M059J (cell line): Measurements from ENCODE around the gene CA6. TPM values are rescaled to one million over a fixed set of nuclear protein-coding genes. Genes with fewer than 3 reads are reported as not detected.
"Not testable (repeated sequence)": the region's sequence is repeated elsewhere in the genome, so short reads cannot be mapped to it uniquely, and the experiment has no call there.

Experiments used
- DNase-seq: peaks from one replicate; pipeline ENCODE4 v3.0.0-alpha.2; 2012; ENCODE audit warnings: low read depth
- total RNA-seq: library from RNA; depleted of rRNA; stranded (reverse); fragments of >200 nt; shearing (Covaris generic); gene quantifications from 2 replicates; pipeline ENCODE4 v1.2.3, GENCODE V29; 2014

Gene CA6
- total RNA-seq, 1 experiment from 2014 or later: not detected

DNA sequence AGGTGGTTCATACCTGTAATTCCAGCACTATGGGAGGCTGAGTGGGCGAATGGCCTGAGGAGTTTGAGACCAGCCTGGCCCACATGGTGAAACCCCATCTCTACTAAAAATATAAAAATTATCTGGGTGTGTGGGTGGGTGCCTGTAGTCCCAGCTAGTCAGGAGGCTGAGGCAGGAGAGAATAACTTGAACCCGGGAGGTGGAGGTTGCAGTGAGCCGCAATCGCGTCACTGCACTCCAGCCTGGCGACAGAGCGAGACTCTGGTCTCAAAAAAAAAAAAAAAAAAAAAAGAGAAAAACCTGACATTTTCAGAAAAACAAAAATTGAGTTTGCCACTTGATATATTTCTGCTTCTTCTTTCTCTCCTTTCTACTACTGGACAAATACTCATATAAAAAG is 24.3 kb downstream of the CA6 start:
- no peak for DNase-seq

DNA sequence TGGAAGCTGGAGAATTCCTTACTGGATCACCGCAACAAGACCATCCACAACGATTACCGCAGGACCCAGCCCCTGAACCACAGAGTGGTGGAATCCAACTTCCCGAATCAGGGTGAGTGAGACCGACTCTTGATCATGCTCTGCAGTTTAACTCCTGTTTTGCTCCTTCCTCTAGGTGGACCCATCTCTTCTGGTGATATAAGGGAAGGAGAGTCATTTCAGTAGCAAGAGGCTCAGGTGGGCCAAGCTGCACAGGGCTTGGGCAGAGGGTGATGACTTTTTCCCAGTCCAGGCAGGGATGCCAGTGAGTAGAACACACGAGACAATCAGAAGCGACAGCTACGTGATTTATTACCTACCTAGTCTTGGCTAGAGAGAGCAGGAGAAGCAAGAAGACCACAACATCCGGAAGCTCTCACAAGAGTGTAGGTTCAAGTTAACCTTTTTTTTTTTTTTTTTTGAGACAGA is 25.2 kb downstream of the CA6 start:
- peak; percentile 46 for DNase-seq

DNA sequence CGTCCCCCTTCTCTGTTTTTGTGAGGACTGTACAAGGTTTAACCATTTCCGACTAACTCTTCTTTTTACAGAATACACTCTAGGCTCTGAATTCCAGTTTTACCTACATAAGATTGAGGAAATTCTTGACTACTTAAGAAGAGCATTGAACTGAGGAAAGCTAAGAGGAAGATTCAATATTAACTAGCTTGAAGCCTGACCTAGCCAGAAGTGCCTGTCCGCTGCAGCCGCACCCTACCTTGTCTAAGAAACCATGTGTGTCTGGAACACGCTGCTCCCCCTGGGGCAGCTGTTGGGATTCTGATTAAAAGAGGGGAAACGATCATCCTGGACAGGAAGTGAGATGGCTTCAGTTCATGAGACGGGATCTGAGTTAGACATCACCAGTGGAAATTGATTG is 28.9 kb downstream of the CA6 start:
- no peak for DNase-seq

DNA sequence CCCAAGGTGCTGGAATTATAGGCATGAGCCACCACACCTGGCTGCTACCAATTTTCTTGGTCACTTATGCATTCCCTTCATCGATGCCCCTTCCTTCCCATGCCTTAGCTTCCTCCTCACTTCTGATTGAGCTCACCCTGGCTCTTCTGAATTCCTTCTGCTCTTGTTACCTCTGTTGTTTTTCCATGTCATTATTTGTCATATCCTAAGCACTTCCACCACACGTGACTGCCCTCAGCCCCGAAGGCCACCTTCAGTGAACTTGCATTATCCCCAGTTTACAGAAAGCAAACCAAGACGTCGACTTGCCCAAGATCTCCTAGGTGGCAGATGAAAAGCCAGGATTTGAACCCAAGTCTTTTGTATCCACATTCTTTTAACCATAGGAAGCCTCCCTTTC is 30.7 kb downstream of the CA6 start:
- DNase-seq: peak; percentile 24

DNA sequence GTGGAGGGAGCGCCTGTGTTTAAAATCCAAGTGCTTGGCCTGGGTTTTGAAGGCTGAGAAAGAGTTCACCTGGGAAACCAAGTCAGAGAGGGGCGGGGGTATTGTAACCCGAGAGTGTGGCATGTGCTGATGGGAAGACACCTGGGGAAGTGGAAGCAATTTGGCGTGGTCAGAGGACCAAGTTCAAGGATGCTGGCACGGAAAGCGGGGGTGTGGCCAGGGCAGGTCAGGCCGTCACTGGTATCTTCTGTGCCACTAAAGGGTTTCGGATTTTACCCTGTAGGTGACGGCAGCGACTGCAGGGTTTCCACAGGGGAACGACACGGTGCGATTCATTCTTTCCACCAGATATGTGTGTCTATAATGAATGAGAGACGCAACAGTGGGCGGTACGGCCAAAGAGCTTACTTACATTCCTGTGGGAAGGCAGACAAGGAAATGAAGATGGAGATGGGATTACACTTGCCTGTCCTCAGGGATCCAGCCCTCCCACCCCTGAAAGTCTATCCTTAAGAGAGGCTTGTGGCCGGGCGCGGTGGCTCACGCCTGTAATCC is 31.3 kb downstream of the CA6 start:
- DNase-seq: no peak

DNA sequence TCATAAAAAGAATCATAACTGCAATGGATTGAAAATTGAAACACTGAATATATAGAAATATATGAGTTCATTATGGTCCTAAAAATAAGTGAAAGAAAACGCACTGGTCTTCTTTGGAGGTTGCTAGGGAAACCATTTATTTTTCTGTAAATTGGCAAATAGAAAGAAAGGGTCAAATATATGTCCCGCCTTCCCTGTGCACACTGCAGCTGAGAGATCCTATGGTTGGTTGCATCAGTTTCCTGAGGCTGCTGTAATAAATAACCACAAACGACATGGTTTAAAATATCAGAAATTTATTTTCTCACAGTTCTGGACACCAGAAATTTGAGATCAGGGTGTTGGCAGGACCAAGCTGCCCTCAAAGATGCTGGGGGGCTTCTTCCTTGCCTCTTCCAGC is 35.0 kb downstream of the CA6 start:
- no peak for DNase-seq

DNA sequence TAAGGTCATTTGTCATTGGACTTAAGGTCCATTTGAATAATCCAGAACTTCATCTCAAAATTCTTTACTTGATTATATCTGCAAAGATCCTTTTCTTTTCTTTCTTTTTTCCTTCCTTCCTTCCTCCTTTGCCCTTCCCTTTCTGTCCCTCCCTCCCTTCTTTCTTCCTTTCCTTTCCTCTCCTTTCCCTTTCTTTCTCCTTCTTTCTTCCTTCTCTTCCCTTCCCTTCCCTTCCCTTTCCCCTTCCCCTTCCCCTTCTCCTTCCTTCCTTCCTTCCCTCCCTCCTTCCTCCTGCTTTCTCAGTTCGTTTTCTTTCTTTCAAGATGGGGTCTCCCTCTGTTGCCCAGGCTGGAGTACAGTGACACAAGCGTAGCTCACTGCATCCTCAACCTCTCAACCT is 35.5 kb downstream of the CA6 start:
- no peak for DNase-seq

DNA sequence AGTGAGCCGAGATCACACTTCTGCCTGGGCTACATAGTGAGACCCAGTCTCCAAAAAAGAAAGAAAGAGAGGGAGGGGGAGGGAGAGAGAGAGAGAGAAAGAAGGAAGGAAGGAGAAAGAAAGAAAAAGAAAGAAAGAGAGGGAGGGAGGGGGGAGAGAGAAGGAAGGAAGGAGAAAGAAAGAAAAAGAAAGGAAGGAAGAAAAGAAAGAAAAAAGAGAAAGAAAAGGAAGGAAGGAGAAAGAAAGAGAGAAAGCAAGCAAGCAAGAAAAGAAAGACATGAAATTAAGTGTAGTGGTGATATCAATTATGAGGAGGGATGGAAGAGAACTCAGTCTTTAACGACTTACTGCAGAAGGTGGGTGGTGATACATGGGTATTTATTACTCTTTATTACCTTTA is 38.5 kb downstream of the CA6 start:
- DNase-seq: no peak

DNA sequence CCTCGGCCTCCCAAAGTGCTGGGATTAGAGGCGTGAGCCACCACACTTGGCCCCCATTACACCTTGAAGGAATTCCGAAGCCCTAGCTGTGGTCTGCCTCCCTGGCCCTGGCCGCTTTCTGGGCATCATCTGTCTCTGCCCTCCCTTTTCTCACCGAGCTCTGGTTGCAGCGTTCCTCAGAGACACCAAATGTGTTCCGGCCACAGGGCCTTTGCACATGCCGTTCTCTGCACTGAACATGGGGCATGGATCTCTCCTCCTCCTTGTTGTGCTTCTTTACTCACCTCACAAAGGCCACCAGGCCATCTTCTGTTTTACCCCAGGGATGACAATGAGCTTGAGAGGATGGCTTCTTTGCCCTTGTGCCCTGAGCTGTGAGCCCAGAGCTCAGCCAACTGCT is 39.3 kb downstream of the CA6 start:
- DNase-seq: no peak

DNA sequence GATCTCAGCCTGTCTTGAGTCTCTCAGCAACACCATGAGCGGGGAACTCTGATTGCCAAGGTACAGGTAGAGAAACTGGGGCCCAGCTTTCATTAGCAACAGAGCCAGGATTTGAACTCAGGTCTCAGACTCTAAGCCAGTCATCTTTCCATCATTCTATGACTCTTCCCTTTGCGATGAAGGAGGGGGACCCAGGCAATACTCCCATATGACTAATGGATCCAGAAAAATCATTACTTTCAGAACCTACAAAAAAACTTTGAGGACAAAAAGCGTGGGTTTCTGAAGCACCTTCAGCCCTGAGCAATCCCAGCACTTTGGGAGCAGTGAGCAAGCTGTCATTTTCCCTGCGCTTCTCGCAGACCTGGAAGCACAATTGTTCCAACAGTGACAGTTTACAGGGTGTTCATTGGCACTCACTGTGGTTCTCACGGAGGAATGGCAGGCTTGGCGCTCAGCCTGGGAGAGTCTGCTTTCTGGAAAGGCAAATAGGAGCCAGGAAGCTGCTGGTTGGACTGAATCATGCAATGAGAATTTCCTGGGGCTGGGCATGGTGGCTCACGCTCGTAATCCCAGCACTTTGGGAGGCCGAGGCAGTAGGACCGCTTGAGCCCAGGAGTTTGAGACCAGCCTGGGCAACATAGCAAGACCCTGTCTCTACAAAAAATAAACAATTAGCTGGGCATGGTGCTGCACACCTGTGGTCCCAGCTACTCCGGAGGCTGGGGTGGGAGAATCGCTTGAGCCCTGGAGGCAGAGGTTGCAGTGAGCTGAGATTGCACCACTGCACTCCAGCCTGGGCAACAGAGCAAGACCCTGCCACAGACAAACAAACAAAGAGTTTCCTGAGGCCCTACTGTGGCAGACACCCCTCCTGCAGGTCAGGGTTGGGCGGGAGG is 40.5 kb downstream of the CA6 start:
- DNase-seq: peak; percentile 99

DNA sequence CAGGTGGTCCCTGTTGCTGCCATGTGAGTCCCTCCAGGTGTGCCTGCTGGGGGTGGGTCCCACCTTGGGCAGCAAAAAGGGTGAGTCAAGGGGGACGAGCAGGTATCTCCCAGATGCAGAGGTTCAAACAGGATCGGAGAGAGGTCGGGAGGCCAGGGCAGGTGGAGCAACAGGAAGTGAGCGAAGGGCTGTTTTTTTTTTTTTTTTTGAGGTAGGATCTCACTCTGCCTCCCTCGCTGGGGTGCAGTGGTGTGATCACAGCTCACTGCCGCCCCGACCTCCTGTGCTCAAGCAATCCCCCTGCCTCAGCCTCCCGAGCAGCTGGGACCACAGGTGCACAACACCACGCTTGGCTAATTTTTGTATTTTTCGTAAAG is 41.1 kb downstream of the CA6 start:
- DNase-seq: no peak

DNA sequence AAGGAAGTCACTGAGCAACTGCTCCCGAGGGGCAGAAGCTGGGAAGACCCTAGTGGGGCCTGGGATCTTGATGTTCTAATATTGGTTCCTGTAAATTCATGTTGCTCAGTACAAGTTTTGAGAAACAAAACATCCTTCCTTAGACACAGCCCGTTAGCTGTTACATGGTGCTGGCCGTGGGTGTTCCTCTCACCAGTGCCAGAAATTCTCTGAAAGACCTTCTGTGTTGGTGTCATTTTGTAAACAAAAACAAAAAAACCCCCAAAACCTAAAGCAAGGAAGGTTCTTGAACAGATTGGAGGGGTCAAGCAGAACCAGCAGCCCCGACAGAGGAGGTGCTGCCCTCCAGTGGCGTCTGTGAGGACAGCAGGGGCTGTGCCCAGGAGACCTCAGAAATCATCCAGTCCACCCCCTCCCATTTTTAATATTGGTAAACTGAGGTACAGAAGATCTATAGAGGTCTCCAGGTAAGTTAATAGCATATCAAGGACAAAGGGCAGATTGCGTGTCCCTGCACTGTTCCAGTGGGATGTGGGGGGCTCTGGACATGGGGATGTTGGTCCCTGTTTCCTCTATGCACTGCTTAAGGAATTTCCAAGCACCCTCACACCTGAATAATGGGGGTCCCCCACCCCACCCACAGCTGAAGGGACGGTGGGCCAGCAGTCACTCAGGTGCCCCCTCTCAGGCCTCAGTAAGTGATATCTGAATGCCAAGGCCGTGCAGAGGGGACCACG is 42.4 kb downstream of the CA6 start:
- DNase-seq: peak; percentile 49

DNA sequence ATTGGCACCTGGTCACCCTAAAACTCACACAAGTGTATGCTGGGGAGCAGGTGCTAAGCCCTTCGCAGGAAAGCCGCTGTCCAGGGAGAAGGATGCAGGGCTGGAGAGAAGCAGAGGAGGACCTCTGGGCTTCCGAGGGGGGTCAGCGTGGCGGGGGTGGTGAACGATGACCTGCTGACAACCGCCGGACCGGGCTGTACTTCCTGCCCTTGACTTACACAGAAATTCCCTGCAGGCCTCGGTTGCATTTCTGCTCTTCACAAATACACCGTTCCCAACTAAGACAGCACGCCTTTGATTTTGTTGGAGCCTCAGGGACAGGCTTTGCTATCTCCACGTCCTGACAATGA is 42.9 kb downstream of the CA6 start:
- no peak for DNase-seq

DNA sequence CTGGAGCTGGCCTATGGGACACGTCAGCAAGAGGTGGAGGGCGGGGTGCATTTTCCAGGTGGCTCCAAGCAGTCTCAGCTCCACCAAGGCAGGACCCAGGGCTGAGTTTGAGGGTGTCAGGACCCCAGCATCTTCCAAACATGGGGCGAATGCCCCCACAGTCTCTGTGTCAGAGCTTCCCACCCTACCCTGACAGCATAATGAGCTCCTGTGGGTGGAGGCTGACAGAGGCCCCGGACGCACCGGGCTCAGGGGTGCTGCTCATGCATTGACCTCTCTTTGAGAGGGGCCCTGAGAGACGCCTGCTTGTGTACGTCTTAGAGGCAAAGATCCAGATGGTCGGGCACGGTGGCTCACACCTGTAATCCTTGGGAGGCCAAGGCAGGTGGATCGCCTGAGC is 43.4 kb downstream of the CA6 start:
- no peak for DNase-seq

DNA sequence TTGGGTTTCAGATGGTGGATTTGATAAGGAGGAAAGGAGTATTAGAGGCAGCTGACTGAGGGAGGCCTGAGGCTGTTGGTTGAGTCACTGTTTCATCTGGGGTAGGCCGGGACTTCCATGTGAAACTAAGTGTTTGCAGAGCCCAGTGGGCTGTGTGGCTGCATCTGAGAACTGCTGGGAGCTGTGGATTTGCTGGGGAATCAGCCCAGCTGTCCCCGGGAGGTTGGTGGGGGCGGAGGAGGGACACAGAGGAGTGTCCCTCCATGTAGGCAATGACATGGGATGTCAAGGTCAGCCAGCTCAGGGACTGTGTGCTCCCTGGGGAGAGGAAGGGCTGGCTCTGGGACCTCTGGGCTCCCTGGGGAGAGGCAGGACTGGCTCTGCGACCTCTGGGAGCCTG is 44.2 kb downstream of the CA6 start:
- peak; percentile 66 for DNase-seq

DNA sequence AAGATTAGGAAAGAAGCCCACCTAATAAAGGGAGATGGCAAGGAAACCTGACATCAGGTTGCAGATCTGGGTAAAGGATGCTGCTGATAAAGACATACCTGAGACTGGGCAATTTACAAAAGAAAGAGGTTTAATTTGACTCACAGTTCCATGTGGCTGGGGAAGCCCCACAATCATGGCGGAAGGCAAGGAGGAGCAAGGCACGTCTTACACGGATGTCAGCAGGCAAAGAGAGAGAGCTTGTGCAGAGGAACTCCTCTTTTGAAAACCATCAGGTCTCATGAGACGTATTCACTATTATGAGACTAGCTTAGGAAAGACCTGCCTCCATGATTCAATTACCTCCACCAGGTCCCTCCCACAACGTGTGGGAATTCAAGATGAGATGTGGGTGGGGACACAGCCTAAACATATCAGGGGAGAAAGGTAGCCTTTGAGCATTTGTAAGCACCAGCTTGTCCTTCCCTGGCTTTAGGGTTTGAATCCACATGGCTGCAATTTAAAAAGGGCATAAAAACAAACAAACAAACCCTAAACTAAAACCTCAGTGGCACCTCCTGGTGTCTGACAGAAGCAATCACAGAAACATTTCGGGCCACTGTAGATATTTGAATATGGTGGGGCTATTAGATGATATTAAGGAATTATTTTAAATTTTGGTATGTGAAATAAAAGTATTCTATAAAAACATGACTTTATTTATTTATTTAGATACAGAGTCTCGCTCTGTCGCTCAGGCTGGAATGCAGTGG is 47.4 kb downstream of the CA6 start:
- DNase-seq: no peak

DNA sequence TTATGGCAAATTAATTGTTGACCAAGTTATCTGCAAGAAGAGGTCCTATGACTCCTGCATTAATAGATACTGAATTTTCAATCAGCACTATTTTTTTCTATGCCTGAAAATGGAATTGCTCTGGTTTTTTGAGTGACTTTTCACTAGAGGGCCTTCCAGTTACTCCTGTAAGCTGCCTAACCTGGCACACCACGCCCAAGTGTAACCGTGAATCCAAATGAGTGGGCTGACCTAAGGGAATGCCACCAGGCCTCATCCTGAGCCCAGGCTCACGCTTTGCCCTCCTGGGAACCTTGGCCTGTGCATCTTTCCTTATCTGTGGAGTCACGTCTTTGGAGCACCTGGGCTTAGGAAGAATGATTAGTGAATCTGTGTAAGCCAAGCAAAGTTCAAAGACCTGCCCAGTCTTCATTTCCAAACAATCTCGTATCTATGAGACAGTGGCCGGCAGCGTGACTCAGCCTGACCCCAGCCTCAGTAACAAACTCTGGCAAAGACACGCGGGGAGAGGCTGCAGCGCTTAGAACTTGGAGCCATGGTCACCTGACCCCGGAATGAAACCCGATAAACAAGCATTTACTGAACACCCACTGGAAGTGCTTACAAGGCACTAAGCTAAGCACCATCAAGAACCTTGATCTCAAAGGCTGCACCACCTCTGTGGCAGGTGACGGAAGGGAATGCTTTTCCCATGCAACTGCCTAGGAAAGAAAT is 48.5 kb downstream of the CA6 start:
- not testable (repeated sequence) for DNase-seq

DNA sequence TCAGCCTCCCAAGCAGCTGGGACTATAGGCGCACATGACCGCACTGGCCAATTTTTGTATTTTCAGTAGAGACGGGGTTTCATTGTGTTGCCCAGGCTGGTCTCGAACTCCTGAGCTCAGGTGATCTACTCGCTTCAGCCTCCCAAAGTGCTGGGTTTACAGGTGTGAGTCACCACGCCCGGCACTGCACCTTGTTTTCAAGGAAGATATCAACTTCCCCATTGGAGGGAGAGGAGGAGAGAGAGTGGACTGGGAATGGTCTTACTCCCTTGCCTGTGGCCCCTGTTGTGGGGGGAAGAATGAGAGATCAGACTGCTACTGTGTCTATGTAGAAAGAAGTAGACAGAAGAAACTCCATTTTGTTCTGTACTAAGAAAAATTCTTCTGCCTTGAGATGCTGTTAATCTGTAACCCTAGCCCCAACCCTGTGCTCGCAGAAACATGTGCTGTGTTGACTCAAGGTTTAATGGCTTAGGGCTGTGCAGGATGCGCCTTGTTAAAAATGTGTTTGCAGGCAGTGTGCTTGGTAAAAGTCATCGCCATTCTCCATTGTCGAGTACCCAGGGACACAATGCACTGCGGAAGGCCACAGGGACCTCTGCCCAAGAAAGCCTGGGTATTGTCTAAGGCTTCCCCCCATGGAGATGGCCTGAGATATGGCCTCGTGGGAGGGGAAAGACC is 56.0 kb downstream of the CA6 start:
- not testable (repeated sequence) for DNase-seq

DNA sequence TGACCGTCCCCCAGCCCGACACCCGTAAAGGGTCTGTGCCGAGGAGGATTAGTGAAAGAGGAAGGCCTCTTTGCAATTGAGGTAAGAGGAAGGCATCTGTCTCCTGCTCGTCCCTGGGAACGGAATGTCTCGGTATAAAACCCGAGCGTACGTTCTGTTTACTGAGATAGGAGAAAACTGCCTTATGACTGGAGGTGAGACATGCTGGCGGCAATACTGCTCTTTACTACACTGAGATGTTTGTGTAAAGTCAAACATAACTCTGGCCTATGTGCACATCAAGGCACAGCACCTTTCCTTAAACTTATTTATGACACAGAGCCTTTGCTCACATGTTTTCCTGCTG is 56.5 kb downstream of the CA6 start:
- DNase-seq: not testable (repeated sequence)

DNA sequence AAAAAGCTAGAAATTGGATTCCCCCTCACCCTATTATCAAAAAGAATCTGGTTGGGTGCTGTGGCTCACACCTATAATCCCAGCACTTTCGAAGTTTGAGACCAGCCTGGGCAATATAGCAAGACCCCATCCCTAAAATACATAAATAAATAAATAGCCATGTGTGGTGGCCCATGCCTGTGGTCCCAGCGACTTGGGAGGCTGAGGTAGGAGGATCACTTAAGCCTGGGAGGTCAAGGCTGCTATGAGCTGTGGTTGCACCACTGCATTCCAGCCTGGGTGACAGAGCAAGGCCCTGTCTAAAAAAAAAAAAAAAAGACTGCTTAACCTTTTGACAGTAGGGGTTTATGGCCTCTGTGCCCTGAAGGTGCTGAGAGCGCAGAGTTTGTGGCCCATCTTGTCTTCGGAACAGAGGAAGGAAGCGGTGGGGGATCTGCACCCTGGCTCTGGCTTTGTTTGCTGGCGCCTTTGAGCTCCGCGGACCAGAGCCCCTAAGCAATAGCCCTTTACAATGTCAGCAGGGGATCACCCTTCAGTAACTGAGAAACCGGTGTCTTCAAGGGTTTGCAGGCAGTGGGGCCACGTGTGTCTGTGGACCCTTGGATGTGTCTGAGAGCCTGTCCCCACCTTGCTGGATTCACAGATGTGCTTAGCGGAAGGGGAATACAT is 58.5 kb downstream of the CA6 start:
- DNase-seq: no peak
